PC-3 (cell line): Measurements from ENCODE around the gene CA6. TPM values are rescaled to one million over a fixed set of nuclear protein-coding genes. Genes with fewer than 3 reads are reported as not detected.
A peak's percentile ranks its signal among the peaks of the same experiment; 100 is the strongest.

Experiments used
- ATAC-seq: fragments of 200-7000 bp; cut with Tn5 transposase; 2 replicates; pipeline ENCODE4 v1.9.1; 2020; ENCODE audit warnings: mild to moderate bottlenecking, moderate library complexity
- BruUV-seq: library from RNA; stranded (reverse); fragments of 400-500 nt; replicated peaks from 2 replicates; lab custom pipeline; 2021; lab: Mats Ljungman, UMichigan
- CTCF ChIA-PET: fragments of 300-600 bp; sonication (Branson Sonifier 250); formaldehyde crosslinking; loops from one replicate; lab custom pipeline; 2022; ENCODE audit warnings: antibody characterized with exemption; lab: Charles Lee
- POLR2A ChIA-PET: fragments of 300-600 bp; sonication (Branson Sonifier 250); formaldehyde crosslinking; loops from one replicate; lab custom pipeline; 2022; ENCODE audit warnings: antibody characterized with exemption; ENCODE audit not compliant: unreplicated experiment; lab: Charles Lee
- DNase-seq: peaks from one replicate; pipeline ENCODE4 v3.0.0-alpha.2; 2015
- H2AFZ ChIP-seq: fragments of 300-600 bp; sonication (generic); 2 replicates; pipeline ENCODE4 v1.6.0; 2016; ENCODE audit warnings: antibody characterized with exemption, low read length
- H3F3A ChIP-seq: fragments of 300-600 bp; sonication (generic); one replicate; pipeline ENCODE4 v1.6.0; 2017; ENCODE audit warnings: antibody characterized with exemption, low read length, control low read depth, mild to moderate bottlenecking; ENCODE audit not compliant: unreplicated experiment
- H3K27ac ChIP-seq: fragments of 300-600 bp; sonication (generic); 2 replicates; pipeline ENCODE4 v1.5.1; 2016; ENCODE audit warnings: mild to moderate bottlenecking, low read length
- H3K27me3 ChIP-seq: fragments of 300-600 bp; sonication (generic); 2 replicates; pipeline ENCODE4 v1.6.1; 2016; ENCODE audit warnings: low read length, mixed read lengths
- H3K36me3 ChIP-seq: fragments of 300-600 bp; sonication (generic); 2 replicates; pipeline ENCODE4 v1.6.1; 2016; ENCODE audit warnings: low read depth, mixed run types, low read length, mixed read lengths
- H3K4me1 ChIP-seq: fragments of 300-600 bp; sonication (generic); 2 replicates; pipeline ENCODE4 v1.5.1; 2016; ENCODE audit warnings: low read length; ENCODE audit not compliant: insufficient read depth
- H3K4me2 ChIP-seq: fragments of 300-600 bp; sonication (generic); 2 replicates; pipeline ENCODE4 v1.6.0; 2016; ENCODE audit warnings: low read length
- H3K4me3 ChIP-seq: fragments of 300-600 bp; sonication (generic); 2 replicates; pipeline ENCODE4 v1.5.1; 2016; ENCODE audit warnings: mild to moderate bottlenecking, low read length, mixed read lengths
- H3K79me2 ChIP-seq: fragments of 300-600 bp; sonication (generic); 2 replicates; pipeline ENCODE4 v1.6.1; 2017; ENCODE audit warnings: low read length, mixed read lengths
- H3K9ac ChIP-seq: fragments of 300-600 bp; sonication (generic); 2 replicates; pipeline ENCODE4 v1.6.0; 2016; ENCODE audit warnings: mild to moderate bottlenecking, low read length
- H3K9me2 ChIP-seq: fragments of 300-600 bp; sonication (generic); replicated peaks from 2 replicates; pipeline ENCODE4 v1.6.1; 2016; ENCODE audit warnings: mixed run types, low read length, mixed read lengths
- H3K9me3 ChIP-seq: fragments of 300-600 bp; sonication (generic); 2 replicates; pipeline ENCODE4 v1.6.1; 2016; ENCODE audit warnings: low read length, mixed read lengths
- H4K20me1 ChIP-seq: fragments of 300-600 bp; sonication (generic); 2 replicates; pipeline ENCODE4 v1.6.1; 2016; ENCODE audit warnings: low read length, mixed read lengths
- CTCF ChIP-seq: fragments of 300-600 bp; sonication (generic); conservative IDR thresholded peaks from 2 replicates; pipeline ENCODE4 v1.5.1; 2017; ENCODE audit warnings: antibody characterized with exemption, low read depth, mild to moderate bottlenecking, low read length
- EZH2 ChIP-seq: fragments of 300-600 bp; sonication (generic); IDR thresholded peaks from one replicate; pipeline ENCODE4 v1.6.1; 2017; ENCODE audit warnings: antibody characterized with exemption, mild to moderate bottlenecking, low read length; ENCODE audit not compliant: unreplicated experiment
- EZH2phosphoT487 ChIP-seq: fragments of 300-600 bp; sonication (generic); IDR thresholded peaks from 2 replicates; pipeline ENCODE4 v1.6.1; 2018; ENCODE audit warnings: mild to moderate bottlenecking, antibody characterized with exemption, low read length, borderline replicate concordance
- intact Hi-C: fragments of 100-400 bp; cut with micrococcal nuclease; formaldehyde crosslinking; loops from 2 replicates; pipeline ENCODE4 v1.9.0; 2023
- total RNA-seq: library from RNA; depleted of rRNA; stranded (reverse); fragments of >200 nt; gene quantifications from 2 replicates; pipeline ENCODE4 v1.2.3, GENCODE V29; 2014

The CA6 gene
- total RNA-seq, 1 experiment from 2014 or later = 0.18 TPM

GRCh38 chr1:8984990-8985389, 39.3 kb downstream of the CA6 start:
- no TSS peak for BruUV-seq
- POLR2A ChIA-PET = interaction anchor here (0.6 kb wide), 1 partner anchor 67 kb away, joined by 4 read pairs; no protein-coding TSS in a partner anchor
- H4K20me1 ChIP-seq = no peaks in the 10 kb centered on the region
- H3K27me3 ChIP-seq = no peaks in the 10 kb centered on the region
- intact Hi-C loops = loop anchor here (5.0 kb wide), 1 partner anchor 113 kb away; no protein-coding TSS in a partner anchor
- H3K27ac ChIP-seq = no peak overlapping the region
- no peaks in the 10 kb centered on the region for H3K36me3 ChIP-seq
- CTCF ChIA-PET = interaction anchor here (1.1 kb wide), 1 partner anchor 20 kb away, joined by 3 read pairs; no protein-coding TSS in a partner anchor
- H3K4me1 ChIP-seq = peaks cover 29% of the 10 kb centered on the region
- H3K9me2 ChIP-seq = no peaks in the 10 kb centered on the region
- no peak for DNase-seq
- H3K9ac ChIP-seq = no peak overlapping the region
- no peak for ATAC-seq
- no peak overlapping the region for H2AFZ ChIP-seq
- H3F3A ChIP-seq = no peaks in the 10 kb centered on the region
- TF ChIP-seq CTCF = no peak
- no peak for TF ChIP-seq EZH2
- TF ChIP-seq EZH2phosphoT487 = no peak
- no peak overlapping the region for H3K4me3 ChIP-seq
- H3K4me2 ChIP-seq = no peak overlapping the region
- no peaks in the 10 kb centered on the region for H3K79me2 ChIP-seq
- H3K9me3 ChIP-seq = no peaks in the 10 kb centered on the region

GRCh38 chr1:8985915-8986813, 40.5 kb downstream of the CA6 start:
- no peaks in the 10 kb centered on the region for H3K9me2 ChIP-seq
- H3F3A ChIP-seq = no peaks in the 10 kb centered on the region
- ChIA-PET POLR2A (interaction anchor here (0.7 kb wide), 1 partner anchor 358 kb away, joined by 3 read pairs; no protein-coding TSS in a partner anchor), CTCF (interaction anchor here (0.6 to 1.1 kb wide), 4 partner anchors 19 to 112 kb away, joined by 3 to 4 read pairs (median 4); no protein-coding TSS in a partner anchor)
- no peaks in the 10 kb centered on the region for H3K79me2 ChIP-seq
- intact Hi-C loops = loop anchor here (1.0 to 5.0 kb wide), 2 partner anchors 44 to 114 kb away; no protein-coding TSS in a partner anchor
- TF ChIP-seq EZH2 (no peak), CTCF (no peak), EZH2phosphoT487 (no peak)
- peaks cover 31% of the 10 kb centered on the region for H3K4me1 ChIP-seq
- no peaks in the 10 kb centered on the region for H3K36me3 ChIP-seq
- H2AFZ ChIP-seq = peak overlapping the region; percentile 56; the same call in 1 of the 2 replicates
- DNase-seq = peak; percentile 99
- peak overlapping the region; percentile 43; the same call in 1 of the 2 replicates for H3K4me3 ChIP-seq
- peak; percentile 90 for ATAC-seq
- no peaks in the 10 kb centered on the region for H4K20me1 ChIP-seq
- H3K27me3 ChIP-seq = no peaks in the 10 kb centered on the region
- peak overlapping the region; percentile 60 for H3K4me2 ChIP-seq
- BruUV-seq = no TSS peak
- peak overlapping the region; percentile 95 for H3K27ac ChIP-seq
- no peaks in the 10 kb centered on the region for H3K9me3 ChIP-seq
- peak overlapping the region; percentile 64 for H3K9ac ChIP-seq
